MM.1S (cell line): Measurements from ENCODE around the gene SHANK3.

Source experiments
- DNase-seq: peaks from one replicate; pipeline ENCODE4 v3.0.0-alpha.2; 2015
- H2AFZ ChIP-seq: fragments of 300-600 bp; sonication (generic); 2 replicates; pipeline ENCODE4 v1.6.0; 2016; ENCODE audit warnings: antibody characterized with exemption, low read length
- H3F3A ChIP-seq: fragments of 300-600 bp; sonication (generic); 2 replicates; pipeline ENCODE4 v1.6.1; 2016; ENCODE audit warnings: mild to moderate bottlenecking, antibody characterized with exemption, low read length, moderate library complexity, mixed read lengths; ENCODE audit not compliant: insufficient read depth
- H3K27ac ChIP-seq: fragments of 300-600 bp; sonication (generic); 2 replicates; pipeline ENCODE4 v1.5.1; 2016; ENCODE audit warnings: mild to moderate bottlenecking, low read length
- H3K27me3 ChIP-seq: fragments of 300-600 bp; sonication (generic); replicated peaks from 2 replicates; pipeline ENCODE4 v1.6.0; 2016; ENCODE audit warnings: low read length; ENCODE audit not compliant: insufficient read depth
- H3K36me3 ChIP-seq: fragments of 300-600 bp; sonication (generic); replicated peaks from 2 replicates; pipeline ENCODE4 v1.6.1; 2016; ENCODE audit warnings: mild to moderate bottlenecking, low read length, mixed read lengths; ENCODE audit not compliant: insufficient read depth
- H3K4me1 ChIP-seq: fragments of 300-600 bp; sonication (generic); 2 replicates; pipeline ENCODE4 v1.6.1; 2016; ENCODE audit warnings: low read length, mixed read lengths
- H3K4me2 ChIP-seq: fragments of 300-600 bp; sonication (generic); 2 replicates; pipeline ENCODE4 v1.6.0; 2016; ENCODE audit warnings: low read depth, low read length
- H3K4me3 ChIP-seq: fragments of 300-600 bp; sonication (generic); 2 replicates; pipeline ENCODE4 v1.5.1; 2016; ENCODE audit warnings: low read length, mixed read lengths
- H3K79me2 ChIP-seq: fragments of 300-600 bp; sonication (generic); 2 replicates; pipeline ENCODE4 v1.6.1; 2016; ENCODE audit warnings: mixed run types, low read length, mixed read lengths
- H3K9ac ChIP-seq: fragments of 300-600 bp; sonication (generic); 2 replicates; pipeline ENCODE4 v1.6.1; 2016; ENCODE audit warnings: low read length, mixed read lengths
- H3K9me2 ChIP-seq: fragments of 300-600 bp; sonication (generic); replicated peaks from 2 replicates; pipeline ENCODE4 v1.6.1; 2016; ENCODE audit warnings: mild to moderate bottlenecking, low read length, mixed read lengths; ENCODE audit not compliant: insufficient read depth
- H3K9me3 ChIP-seq: fragments of 300-600 bp; sonication (generic); replicated peaks from 2 replicates; pipeline ENCODE4 v1.6.1; 2016; ENCODE audit warnings: mild to moderate bottlenecking, low read length, mixed read lengths; ENCODE audit not compliant: insufficient read depth
- H4K20me1 ChIP-seq: fragments of 300-600 bp; sonication (generic); 2 replicates; pipeline ENCODE4 v1.6.1; 2016; ENCODE audit warnings: mild to moderate bottlenecking, low read length, moderate library complexity, mixed read lengths; ENCODE audit not compliant: insufficient read depth
- CTCF ChIP-seq: fragments of 300-600 bp; sonication (generic); IDR thresholded peaks from 2 replicates; pipeline ENCODE4 v1.5.1; 2016; ENCODE audit warnings: antibody characterized with exemption, low read length, mixed read lengths
- EZH2 ChIP-seq: fragments of 300-600 bp; sonication (generic); optimal IDR thresholded peaks from 2 replicates; pipeline ENCODE3; 2017; ENCODE audit warnings: low read depth, mild to moderate bottlenecking, antibody characterized with exemption, low read length, mixed read lengths
- EZH2phosphoT487 ChIP-seq: fragments of 300-600 bp; sonication (generic); IDR thresholded peaks from 2 replicates; pipeline ENCODE4 v1.6.1; 2018; ENCODE audit warnings: antibody characterized with exemption, low read length

The SHANK3 gene

GRCh38 chr22:50713571-50714056 is 41.0 kb downstream of the SHANK3 start:
- Histone ChIP-seq H3K9me2 (no peaks in the 10 kb centered on the region), H3K9me3 (no peaks in the 10 kb centered on the region), H3K27me3 (no peaks in the 10 kb centered on the region), H3K27ac (no peak overlapping the region), H3K4me3 (no peak overlapping the region), H2AFZ (no peak overlapping the region), H3K9ac (no peak overlapping the region), H4K20me1 (no peaks in the 10 kb centered on the region), H3K79me2 (no peaks in the 10 kb centered on the region), H3F3A (no peaks in the 10 kb centered on the region), H3K4me1 (no peaks in the 10 kb centered on the region), H3K36me3 (no peaks in the 10 kb centered on the region), H3K4me2 (no peak overlapping the region)
- TF ChIP-seq EZH2 (no peak), CTCF (no peak), EZH2phosphoT487 (no peak)
- no peak for DNase-seq

DNA sequence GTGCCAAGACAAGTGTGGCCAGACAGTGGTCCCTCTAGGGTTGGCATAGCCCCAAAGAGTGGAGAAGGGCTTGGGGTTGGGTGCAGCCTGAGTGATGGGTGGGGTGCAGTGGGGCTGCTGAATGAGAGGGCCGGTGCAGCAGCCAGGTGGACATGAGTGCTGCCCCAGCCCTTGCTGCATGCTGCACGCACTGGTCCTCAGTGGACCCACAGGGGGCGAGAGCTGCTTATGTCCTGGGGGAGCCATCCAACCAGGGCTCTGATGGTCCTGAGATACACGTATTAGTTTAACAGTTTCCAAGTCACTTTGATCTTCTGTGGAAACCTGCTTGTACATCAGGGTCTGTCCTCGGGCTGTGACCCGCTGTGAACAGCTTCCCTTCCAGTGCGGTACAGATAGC is 41.5 kb downstream of the SHANK3 start:
- H3K9me2 ChIP-seq: no peaks in the 10 kb centered on the region
- H4K20me1 ChIP-seq: no peaks in the 10 kb centered on the region
- no peak overlapping the region for H3K27ac ChIP-seq
- no peak overlapping the region for H3K9ac ChIP-seq
- TF ChIP-seq CTCF (no peak), EZH2 (no peak), EZH2phosphoT487 (no peak)
- no peak for DNase-seq
- no peaks in the 10 kb centered on the region for H3K79me2 ChIP-seq
- H2AFZ ChIP-seq: no peak overlapping the region
- H3K4me3 ChIP-seq: no peak overlapping the region
- no peaks in the 10 kb centered on the region for H3K36me3 ChIP-seq
- no peaks in the 10 kb centered on the region for H3K27me3 ChIP-seq
- H3K4me2 ChIP-seq: no peak overlapping the region
- no peaks in the 10 kb centered on the region for H3K4me1 ChIP-seq
- H3K9me3 ChIP-seq: no peaks in the 10 kb centered on the region
- H3F3A ChIP-seq: no peaks in the 10 kb centered on the region

GRCh38 chr22:50714631-50715179 is 42.1 kb downstream of the SHANK3 start:
- TF ChIP-seq CTCF (no peak), EZH2phosphoT487 (no peak), EZH2 (no peak)
- H3K9me2 ChIP-seq: no peaks in the 10 kb centered on the region

More at GRCh38 chr22:50714631-50715179, 42.1 kb downstream of the SHANK3 start:
- Histone ChIP-seq H3K9me3 (no peaks in the 10 kb centered on the region), H3K79me2 (no peaks in the 10 kb centered on the region), H3K9ac (no peak overlapping the region), H4K20me1 (no peaks in the 10 kb centered on the region), H3K4me3 (no peak overlapping the region), H3K27me3 (no peaks in the 10 kb centered on the region), H3K4me2 (no peak overlapping the region), H3K4me1 (no peaks in the 10 kb centered on the region), H3F3A (no peaks in the 10 kb centered on the region), H3K27ac (no peak overlapping the region), H3K36me3 (no peaks in the 10 kb centered on the region), H2AFZ (no peak overlapping the region)
- DNase-seq: no peak
